ENCODE measurements around the gene COL27A1.
A peak's percentile ranks its signal among the peaks of the same experiment; 100 is the strongest.

COL27A1 gene

GRCh38 chr9:114149765-114150340, 5.5 kb upstream of the COL27A1 start:
- no peak for DNase-seq (ENCODE audit: low spot score)

GRCh38 chr9:114150608-114151007, 4.7 kb upstream of the COL27A1 start:
- no peak for DNase-seq (ENCODE audit: low spot score)

- DNase-seq (ENCODE audit: low spot score): no peak
These were observed 3.8 kb upstream of the COL27A1 start for GRCh38 chr9:114151426-114151956.

GRCh38 chr9:114153761-114154599, 1.4 kb upstream of the COL27A1 start:
- no peak for DNase-seq (ENCODE audit: low spot score)

- no peak for DNase-seq (ENCODE audit: low spot score)
These were observed 686 bp upstream of the COL27A1 start for GRCh38 chr9:114154600-114155102.

GRCh38 chr9:114155995-114156656, 789 bp downstream of the COL27A1 start:
- DNase-seq (ENCODE audit: low spot score): no peak

GRCh38 chr9:114156657-114157421, 1.5 kb downstream of the COL27A1 start:
- peak; percentile 72 for DNase-seq (ENCODE audit: low spot score)

- no peak for DNase-seq (ENCODE audit: low spot score)
These were observed 2.3 kb downstream of the COL27A1 start for GRCh38 chr9:114157516-114158176.

GRCh38 chr9:114158482-114159130, 3.3 kb downstream of the COL27A1 start:
- no peak for DNase-seq (ENCODE audit: low spot score)

GRCh38 chr9:114159691-114160090, 4.4 kb downstream of the COL27A1 start:
- DNase-seq (ENCODE audit: low spot score): no peak

- no peak for DNase-seq (ENCODE audit: low spot score)
These were observed 6.2 kb downstream of the COL27A1 start for GRCh38 chr9:114161513-114161912.

- DNase-seq (ENCODE audit: low spot score): no peak
These were observed 8.2 kb downstream of the COL27A1 start for GRCh38 chr9:114163517-114163951.

- no peak for DNase-seq (ENCODE audit: low spot score)
These were observed 9.0 kb downstream of the COL27A1 start for GRCh38 chr9:114164191-114164794.

GRCh38 chr9:114165407-114166102, 10.2 kb downstream of the COL27A1 start:
- DNase-seq (ENCODE audit: low spot score): no peak

GRCh38 chr9:114166103-114166470, 10.8 kb downstream of the COL27A1 start:
- no peak for DNase-seq (ENCODE audit: low spot score)

GRCh38 chr9:114166614-114167572, 11.6 kb downstream of the COL27A1 start:
- no peak for DNase-seq (ENCODE audit: low spot score)

- no peak for DNase-seq (ENCODE audit: low spot score)
These were observed 12.3 kb downstream of the COL27A1 start for GRCh38 chr9:114167591-114168091.

- no peak for DNase-seq (ENCODE audit: low spot score)
These were observed 13.1 kb downstream of the COL27A1 start for GRCh38 chr9:114168281-114169028.

Measured in cerebellar cortex (tissue), 1 donor.